Iris pigment epithelial cell (primary cell): ENCODE measurements around the gene CDC6.

Experiments
- DNase-seq: peaks from one replicate; pipeline ENCODE4 v3.0.0-alpha.2; 2011; ENCODE audit warnings: low read depth

CDC6 gene

GRCh38 chr17:40323391-40324381 lies 36.0 kb downstream of the CDC6 start:
- DNase-seq: no peak

- DNase-seq: no peak
Observed at GRCh38 chr17:40325156-40326013, 37.7 kb downstream of the CDC6 start.

GRCh38 chr17:40326014-40326831 lies 38.5 kb downstream of the CDC6 start:
- DNase-seq: no peak

- no peak for DNase-seq
Observed at GRCh38 chr17:40326832-40327199, 39.1 kb downstream of the CDC6 start.

- DNase-seq: no peak
Observed at GRCh38 chr17:40327244-40327729, 39.6 kb downstream of the CDC6 start.

GRCh38 chr17:40327735-40328385 lies 40.2 kb downstream of the CDC6 start:
- DNase-seq: no peak

- no peak for DNase-seq
Observed at GRCh38 chr17:40328386-40328766, 40.7 kb downstream of the CDC6 start.

- no peak for DNase-seq
Observed at GRCh38 chr17:40329839-40330794, 42.4 kb downstream of the CDC6 start.

GRCh38 chr17:40330850-40331470 lies 43.3 kb downstream of the CDC6 start:
- no peak for DNase-seq

- DNase-seq: no peak
Observed at GRCh38 chr17:40331743-40332641, 44.3 kb downstream of the CDC6 start.

- DNase-seq: no peak
Observed at GRCh38 chr17:40333781-40334448, 46.2 kb downstream of the CDC6 start.

GRCh38 chr17:40335620-40336019 lies 47.9 kb downstream of the CDC6 start:
- no peak for DNase-seq

- no peak for DNase-seq
Observed at GRCh38 chr17:40337351-40337750, 49.7 kb downstream of the CDC6 start.

- DNase-seq: no peak
Observed at GRCh38 chr17:40338058-40338457, 50.4 kb downstream of the CDC6 start.

- no peak for DNase-seq
Observed at GRCh38 chr17:40338941-40339649, 51.4 kb downstream of the CDC6 start.

GRCh38 chr17:40340327-40340726 lies 52.6 kb downstream of the CDC6 start:
- no peak for DNase-seq
